C4-2B (cell line): ENCODE results near the gene PDE6H.

Source experiments
- ZFX ChIP-seq: fragments of 450-650 bp; IDR thresholded peaks from 2 replicates; pipeline ENCODE4 v1.6.1; 2017
- TF ChIP-seq, protein P1 (sequence below): fragments of 450-650 bp; conservative IDR thresholded peaks from 2 replicates; pipeline ENCODE4 v1.5.1; 2017; ENCODE audit warnings: mild to moderate bottlenecking

GRCh38 chr12:15005064-15005463, 32.2 kb downstream of the PDE6H start:
- TF ChIP-seq, protein P1, sequence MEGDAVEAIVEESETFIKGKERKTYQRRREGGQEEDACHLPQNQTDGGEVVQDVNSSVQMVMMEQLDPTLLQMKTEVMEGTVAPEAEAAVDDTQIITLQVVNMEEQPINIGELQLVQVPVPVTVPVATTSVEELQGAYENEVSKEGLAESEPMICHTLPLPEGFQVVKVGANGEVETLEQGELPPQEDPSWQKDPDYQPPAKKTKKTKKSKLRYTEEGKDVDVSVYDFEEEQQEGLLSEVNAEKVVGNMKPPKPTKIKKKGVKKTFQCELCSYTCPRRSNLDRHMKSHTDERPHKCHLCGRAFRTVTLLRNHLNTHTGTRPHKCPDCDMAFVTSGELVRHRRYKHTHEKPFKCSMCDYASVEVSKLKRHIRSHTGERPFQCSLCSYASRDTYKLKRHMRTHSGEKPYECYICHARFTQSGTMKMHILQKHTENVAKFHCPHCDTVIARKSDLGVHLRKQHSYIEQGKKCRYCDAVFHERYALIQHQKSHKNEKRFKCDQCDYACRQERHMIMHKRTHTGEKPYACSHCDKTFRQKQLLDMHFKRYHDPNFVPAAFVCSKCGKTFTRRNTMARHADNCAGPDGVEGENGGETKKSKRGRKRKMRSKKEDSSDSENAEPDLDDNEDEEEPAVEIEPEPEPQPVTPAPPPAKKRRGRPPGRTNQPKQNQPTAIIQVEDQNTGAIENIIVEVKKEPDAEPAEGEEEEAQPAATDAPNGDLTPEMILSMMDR: no peak
- no peak for TF ChIP-seq ZFX
